ENCODE data around the gene ZP2. TPM values are rescaled to one million over a fixed set of nuclear protein-coding genes. Genes with fewer than 3 reads are reported as not detected.
"Not testable (repeated sequence)": the region's sequence is repeated elsewhere in the genome, so short reads cannot be mapped to it uniquely, and the experiment has no call there.

ZP2 gene
- total RNA-seq (2014; rRNA removed; shearing (Covaris generic)): not detected in 2 replicates
- polyA plus RNA-seq (2014; cell fraction: nucleus; rRNA removed): not detected in 2 replicates

GRCh38 chr16:21211486-21211885 is at the start of gene ZP2:
ZP2 (minus strand) TSS chr16:21211574; CDS start chr16:21211547, 27 bp downstream.
- no peak for DNase-seq (ENCODE audit: extremely low read depth, low read depth)

- no peak for DNase-seq (ENCODE audit: extremely low read depth, low read depth)
These were observed 45.9 kb upstream of the ZP2 start for GRCh38 chr16:21257284-21257683.

- DNase-seq (ENCODE audit: extremely low read depth, low read depth): no peak
These were observed 45.3 kb upstream of the ZP2 start for GRCh38 chr16:21256636-21257035.

GRCh38 chr16:21253470-21253869 is 42.1 kb upstream of the ZP2 start:
- DNase-seq (ENCODE audit: extremely low read depth, low read depth): no peak

- DNase-seq (ENCODE audit: extremely low read depth, low read depth): no peak
These were observed 38.9 kb upstream of the ZP2 start for GRCh38 chr16:21250072-21250923.

- not testable (repeated sequence) for DNase-seq (ENCODE audit: extremely low read depth, low read depth)
These were observed 36.8 kb upstream of the ZP2 start for GRCh38 chr16:21248179-21248578.

GRCh38 chr16:21244518-21245215 is 33.3 kb upstream of the ZP2 start:
- no peak for DNase-seq (ENCODE audit: extremely low read depth, low read depth)

GRCh38 chr16:21242756-21243155 is 31.4 kb upstream of the ZP2 start:
- DNase-seq (ENCODE audit: extremely low read depth, low read depth): no peak

- DNase-seq (ENCODE audit: extremely low read depth, low read depth): no peak
These were observed 28.3 kb upstream of the ZP2 start for GRCh38 chr16:21239646-21240045.

- DNase-seq (ENCODE audit: extremely low read depth, low read depth): no peak
These were observed 25.5 kb upstream of the ZP2 start for GRCh38 chr16:21236831-21237230.

GRCh38 chr16:21235199-21235585 is 23.8 kb upstream of the ZP2 start:
- DNase-seq (ENCODE audit: extremely low read depth, low read depth): no peak

- no peak for DNase-seq (ENCODE audit: extremely low read depth, low read depth)
These were observed 22.3 kb upstream of the ZP2 start, which contains the start of gene ANKS4B for GRCh38 chr16:21233521-21234150. ANKS4B (plus strand) TSS chr16:21233699; CDS start chr16:21233738, 39 bp downstream.

GRCh38 chr16:21233045-21233520 is 21.7 kb upstream of the ZP2 start:
- no peak for DNase-seq (ENCODE audit: extremely low read depth, low read depth)

GRCh38 chr16:21228361-21228872 is 17.0 kb upstream of the ZP2 start:
- DNase-seq (ENCODE audit: extremely low read depth, low read depth): no peak

GRCh38 chr16:21227866-21228265 is 16.5 kb upstream of the ZP2 start:
- no peak for DNase-seq (ENCODE audit: extremely low read depth, low read depth)

- no peak for DNase-seq (ENCODE audit: extremely low read depth, low read depth)
These were observed 15.4 kb upstream of the ZP2 start for GRCh38 chr16:21226749-21227148.

- no peak for DNase-seq (ENCODE audit: extremely low read depth, low read depth)
These were observed 13.4 kb upstream of the ZP2 start for GRCh38 chr16:21224800-21225199.

- DNase-seq (ENCODE audit: extremely low read depth, low read depth): no peak
These were observed 12.4 kb upstream of the ZP2 start for GRCh38 chr16:21223787-21224186.

- DNase-seq (ENCODE audit: extremely low read depth, low read depth): no peak
These were observed 11.3 kb upstream of the ZP2 start for GRCh38 chr16:21222495-21223337.

GRCh38 chr16:21219551-21219950 is 8.2 kb upstream of the ZP2 start:
- no peak for DNase-seq (ENCODE audit: extremely low read depth, low read depth)
